K562 (cell line): Measurements from ENCODE around the gene THRSP. TPM values are rescaled to one million over a fixed set of nuclear protein-coding genes. Genes with fewer than 3 reads are reported as not detected.
A peak's percentile ranks its signal among the peaks of the same experiment; 100 is the strongest.

ENCODE experiments used
- ATAC-seq: fragments of 200-7000 bp; cut with Tn5 transposase; 3 replicates; pipeline ENCODE4 v1.9.1; 2020; ENCODE audit warnings: moderate library complexity
- BruUV-seq: library from RNA; stranded (reverse); fragments of 400-500 nt; replicated peaks from 2 replicates; lab custom pipeline; 2021; lab: Mats Ljungman, UMichigan
- CTCF ChIA-PET: fragments of 300-600 bp; formaldehyde crosslinking; extraction: SDS; loops from one replicate; lab custom pipeline; 2021; ENCODE audit warnings: low intra/inter-chr PET ratio; lab: Yijun Ruan, JAX
- POLR2A ChIA-PET: fragments of 300-600, 350-650 bp; sonication (Branson Sonifier 250); formaldehyde crosslinking; extraction: SDS; loops from one replicate; lab custom pipeline; 2021; ENCODE audit warnings: antibody characterized with exemption, inconsistent platforms; lab: Yijun Ruan, JAX
- DNase-seq, 4 experiments: peaks; one replicate each; pipeline versions ENCODE4 v3.0.0 to v3.0.0-alpha.2; 2011 to 2018; ENCODE audit warnings: low spot score in 3 of 4, mixed read lengths in 3 of 4; ENCODE audit errors: extremely low read depth in 1 of 4
- FAIRE-seq: peaks from 2 replicates; lab custom pipeline; 2011; peaks lifted over from hg19 to GRCh38; lab: Jason Lieb, UNC
- H2AFZ ChIP-seq: 2 replicates; pipeline ENCODE4 v1.6.0; 2011; ENCODE audit warnings: low read depth, low read length, control low read depth, inconsistent platforms
- H3K27ac ChIP-seq: fragments of 200-600 bp; 3 replicates; pipeline ENCODE4 v1.8.0; 2011; ENCODE audit warnings: low read depth, mild to moderate bottlenecking, control low read depth, inconsistent platforms, low read length, moderate library complexity, mixed read lengths; ENCODE audit errors: extremely low read depth
- H3K27me3 ChIP-seq, 2 experiments: fragments of 300-600 bp in 1 of 2; 2 replicates in 1 of 2; 3 replicates in 1 of 2; pipeline versions ENCODE4 v1.6.0 to v1.8.0; 2011; ENCODE audit warnings: inconsistent platforms in 2 of 2, low read length in 2 of 2, mild to moderate bottlenecking in 1 of 2, mixed read lengths in 1 of 2, moderate library complexity in 1 of 2; ENCODE audit not compliant: control insufficient read depth in 2 of 2, insufficient read depth in 2 of 2
- H3K36me3 ChIP-seq: fragments of 300-600 bp; 3 replicates; pipeline ENCODE4 v1.8.0; 2011; ENCODE audit warnings: mild to moderate bottlenecking, low read length, inconsistent platforms; ENCODE audit not compliant: control insufficient read depth, insufficient read depth
- H3K4me1 ChIP-seq, 2 experiments: fragments of 200-600 bp in 1 of 2; replicated peaks in 1 of 2; 2 replicates in 1 of 2; 3 replicates in 1 of 2; pipeline versions ENCODE4 v1.5.1 to v1.8.0; 2011; ENCODE audit warnings: inconsistent platforms in 2 of 2, low read length in 2 of 2, mild to moderate bottlenecking in 1 of 2, mixed read lengths in 1 of 2, moderate library complexity in 1 of 2; ENCODE audit not compliant: control insufficient read depth in 2 of 2, insufficient read depth in 2 of 2
- H3K4me2 ChIP-seq: 2 replicates; pipeline ENCODE4 v1.6.1; 2011; ENCODE audit warnings: low read length, control low read depth, inconsistent platforms, mixed read lengths; ENCODE audit not compliant: insufficient read depth
- H3K4me3 ChIP-seq: fragments of 200-600 bp; sonication (generic), shearing (Covaris generic); 2 replicates; pipeline ENCODE4 v1.5.1; 2016; ENCODE audit warnings: control low read depth, inconsistent platforms
- H3K79me2 ChIP-seq: fragments of 200-600 bp; 3 replicates; pipeline ENCODE4 v1.8.0; 2011; ENCODE audit warnings: low read length, inconsistent platforms; ENCODE audit not compliant: control insufficient read depth, insufficient read depth
- H3K9ac ChIP-seq, 2 experiments: 2 replicates each; pipeline versions ENCODE4 v1.6.0 to v1.6.1; 2011; ENCODE audit warnings: low read depth in 2 of 2, low read length in 2 of 2, control low read depth in 1 of 2, inconsistent platforms in 1 of 2, mild to moderate bottlenecking in 1 of 2, mixed read lengths in 1 of 2; ENCODE audit not compliant: insufficient read depth in 1 of 2
- H3K9me1 ChIP-seq: one replicate; pipeline ENCODE4 v1.6.0; 2011; ENCODE audit warnings: inconsistent platforms, mild to moderate bottlenecking, low read length, moderate library complexity; ENCODE audit not compliant: control insufficient read depth, insufficient read depth
- H3K9me3 ChIP-seq: replicated peaks from 2 replicates; pipeline ENCODE4 v1.5.1; 2011; ENCODE audit warnings: low read depth, low read length, inconsistent platforms; ENCODE audit not compliant: control insufficient read depth, insufficient read depth
- H4K20me1 ChIP-seq: replicated peaks from 2 replicates; pipeline ENCODE4 v1.6.1; 2011; ENCODE audit warnings: low read length, inconsistent platforms, mixed read lengths; ENCODE audit not compliant: control insufficient read depth, insufficient read depth
- ATF7 ChIP-seq: fragments of 450-650 bp; IDR thresholded peaks from 2 replicates; pipeline ENCODE4 v1.7.1; 2014; ENCODE audit warnings: mild to moderate bottlenecking, moderate library complexity
- BRD9 ChIP-seq: fragments of 450-650 bp; IDR thresholded peaks from 2 replicates; pipeline ENCODE4 v1.6.1; 2018; ENCODE audit warnings: low read depth; ENCODE audit not compliant: partially characterized antibody
- DEAF1 ChIP-seq: fragments of 450-650 bp; formaldehyde crosslinking; IDR thresholded peaks from 2 replicates; pipeline ENCODE4 v1.4.0; 2020; ENCODE audit warnings: mild to moderate bottlenecking, moderate library complexity
- HDAC8 ChIP-seq: fragments of 450-650 bp; IDR thresholded peaks from 2 replicates; pipeline ENCODE4 v1.6.1; 2016; ENCODE audit warnings: mild to moderate bottlenecking, missing genetic modification characterization, moderate library complexity, missing compliant biosample characterization
- IRF9 ChIP-seq: fragments of 450-650 bp; IDR thresholded peaks from 2 replicates; pipeline ENCODE4 v1.6.1; 2016; ENCODE audit warnings: missing biosample characterization, missing genetic modification characterization
- NFATC3 ChIP-seq: fragments of 450-650 bp; IDR thresholded peaks from 2 replicates; pipeline ENCODE4 v1.6.1; 2017; ENCODE audit warnings: mild to moderate bottlenecking
- NFYB ChIP-seq: IDR thresholded peaks from 2 replicates; pipeline ENCODE4 v1.6.1; 2011; ENCODE audit warnings: mild to moderate bottlenecking, moderate library complexity; ENCODE audit not compliant: insufficient read length; ENCODE audit errors: extremely low read depth
- SRSF7 ChIP-seq: fragments of 200-400 bp; formaldehyde crosslinking; optimal IDR thresholded peaks from 2 replicates; pipeline ENCODE3; 2017; ENCODE audit warnings: mild to moderate bottlenecking, low read depth, low read length
- WHSC1 ChIP-seq: IDR thresholded peaks from one replicate; pipeline ENCODE4 v1.6.1; 2012; ENCODE audit warnings: low read length, control low read depth, inconsistent platforms
- ZBTB1 ChIP-seq: sonication (generic); formaldehyde crosslinking; IDR thresholded peaks from 2 replicates; pipeline ENCODE4 v1.8.1; 2023; ENCODE audit warnings: missing genetic modification reagents, low read depth, mild to moderate bottlenecking, borderline replicate concordance
- ZKSCAN3 ChIP-seq: fragments of 250-450 bp; sonication (Bioruptor Pico); IDR thresholded peaks from 2 replicates; pipeline ENCODE4 v1.4.0; 2020
- ZNF384 ChIP-seq: IDR thresholded peaks from 2 replicates; pipeline ENCODE4 v1.6.1; 2012; ENCODE audit warnings: low read depth, low read length, improper control_type of control experiment
- ZNF449 ChIP-seq: fragments of 250-450 bp; sonication (Bioruptor Pico); IDR thresholded peaks from 2 replicates; pipeline ENCODE4 v1.8.0; 2022; ENCODE audit warnings: moderate library complexity, mild to moderate bottlenecking, inconsistent platforms
- WGBS: fragments of 100-300 bp; shearing (Covaris generic); methylation state at CpG from one replicate; pipeline ENCODE4 v1.1.6; 2016; ENCODE audit warnings: low coverage, mixed read lengths; ENCODE audit not compliant: insufficient coverage; ENCODE audit errors: missing lambda C conversion rate; 5-methylcytosine and 5-hydroxymethylcytosine counted together
- in situ Hi-C: fragments of 300-500 bp; cut with MboI; formaldehyde crosslinking; loops from 4 replicates; pipeline ENCODE4 v1.15.0; 2018; ENCODE audit warnings: inconsistent platforms, mixed read lengths
- intact Hi-C: fragments of 100-400 bp; cut with micrococcal nuclease; formaldehyde crosslinking; loops from 2 replicates; pipeline ENCODE4 v1.14.2; 2022
- polyA plus RNA-seq, 8 experiments: library from polyadenylated mRNA; depleted of rRNA in 4 of 8; stranded (reverse) in 5 of 8; unstranded in 3 of 8; fragments of >200 nt; fragmentation: Nextera tagmentation in 2 of 8; fragmentation: Illumina TruSeq in 1 of 8; extraction: Ambion mirVana in 2 of 8; extraction: Trizol in 1 of 8; gene quantifications; 2 replicates each; pipeline versions ENCODE4 v1.2.1 to v1.2.3, GENCODE V29; 2011 to 2014; ENCODE audit warnings: inconsistent platforms in 1 of 8, missing spikeins in 1 of 8
- total RNA-seq, 7 experiments: library from RNA; depleted of rRNA in 6 of 7; stranded (reverse); fragments of >200 nt in 6 of 7; fragmentation: Illumina TruSeq in 2 of 7; extraction: Trizol in 2 of 7; gene quantifications; 2 replicates each; pipeline versions ENCODE4 v1.2.1 to v1.2.3, GENCODE V29; 2011 to 2021; ENCODE audit warnings: low replicate concordance in 1 of 7

THRSP gene
- total and polyA plus RNA-seq, 9 of the 15 experiments (the other 6 are each of a cell fraction or from before 2014, with no cell fraction given): 0.23 to 0.56 (median 0.31) TPM; not detected in 2

GRCh38 chr11:78039391-78039918 is 24.2 kb upstream of the THRSP start (continued):
- TF ChIP-seq IRF9 (no peak), ZNF384 (peak; percentile 30; the same call in 1 of the 2 replicates)

GRCh38 chr11:78039919-78040671 is 23.6 kb upstream of the THRSP start:
- no peaks in the 10 kb centered on the region for H4K20me1 ChIP-seq
- WGBS: 6% methylated on average over 7 of the region's 7 CpGs
- H3K27me3 ChIP-seq: no peaks in the 10 kb centered on the region; a peak in 1 of 5 replicates
- intact Hi-C loops: loop anchor here (10.0 kb wide), 1 partner anchor 385 kb away; no protein-coding TSS in a partner anchor
- peaks cover 22 to 25% of the 10 kb centered on the region in 2 experiments for H3K4me1 ChIP-seq
- H3K4me3 ChIP-seq: 0 out of 2 replicates have a peak overlapping the region, but pooled peaks have one; percentile 3
- no peaks in the 10 kb centered on the region for H3K9me3 ChIP-seq
- no TSS peak for BruUV-seq
- H3K79me2 ChIP-seq: no peaks in the 10 kb centered on the region
- peak; percentile 91 for FAIRE-seq
- ChIA-PET CTCF (interaction anchor here (0.7 kb wide), 1 partner anchor 240 kb away, joined by 3 read pairs; no protein-coding TSS in a partner anchor), POLR2A (interaction anchor here (0.7 to 1.4 kb wide), 7 partner anchors 8 to 244 kb away, joined by 3 to 4 read pairs (median 3); partner anchors contain the start of gene THRSP)
- DNase-seq: peak; percentile 50 to 93 (median 67)
- in situ Hi-C loops: no loop called here
- peak overlapping the region; percentile 67 for H3K9ac ChIP-seq
- no peaks in the 10 kb centered on the region for H3K36me3 ChIP-seq
- peak overlapping the region; percentile 75 for H3K27ac ChIP-seq
- no peaks in the 10 kb centered on the region for H3K9me1 ChIP-seq
- ATAC-seq: peak; percentile 80
- H2AFZ ChIP-seq: peak overlapping the region; percentile 95
- peak overlapping the region; percentile 62 for H3K4me2 ChIP-seq
- TF ChIP-seq NFATC3 (peak; percentile 80), ZKSCAN3 (CRISPR knock-in tag) (no peak), NFYB (no peak), DEAF1 (0 out of 2 replicates have a peak, but pooled peaks have one; percentile 17), ZNF449 (CRISPR knock-in tag) (0 out of 2 replicates have a peak, but pooled peaks have one; percentile 8), BRD9 (peak; percentile 93), HDAC8 (no peak), SRSF7 (no peak), ZBTB1 (CRISPR knock-in tag) (no peak), WHSC1 (no peak), ATF7 (0 out of 2 replicates have a peak, but pooled peaks have one; percentile 10)
